Stomach smooth muscle (tissue), 2 donors: ENCODE measurements around the gene EQTN.

Experiments used
- H3K27ac ChIP-seq: one replicate; pipeline ENCODE4 v1.7.0; 2013; ENCODE audit warnings: mild to moderate bottlenecking, low read length, inconsistent platforms
- H3K27me3 ChIP-seq, 2 donors: one replicate each; pipeline ENCODE4 v1.7.0; 2013; ENCODE audit warnings: low read length in 2 of 2; ENCODE audit not compliant: insufficient read depth in 2 of 2, control insufficient read depth in 1 of 2
- H3K36me3 ChIP-seq, 2 donors: one replicate each; pipeline ENCODE4 v1.7.0; 2013; ENCODE audit warnings: low read length in 2 of 2; ENCODE audit not compliant: control insufficient read depth in 2 of 2, insufficient read depth in 2 of 2
- H3K4me1 ChIP-seq: one replicate; pipeline ENCODE4 v1.7.0; 2013; ENCODE audit warnings: low read length; ENCODE audit not compliant: control insufficient read depth, insufficient read depth
- H3K4me3 ChIP-seq, 2 donors: one replicate each; pipeline ENCODE4 v1.7.0; 2013; ENCODE audit warnings: low read length in 2 of 2
- H3K9ac ChIP-seq, 2 donors: one replicate each; pipeline ENCODE4 v1.7.0; 2013; ENCODE audit warnings: low read length in 2 of 2, mild to moderate bottlenecking in 1 of 2
- H3K9me3 ChIP-seq, 2 donors: one replicate each; pipeline ENCODE4 v1.7.0; 2013; ENCODE audit warnings: low read length in 2 of 2; ENCODE audit not compliant: control insufficient read depth in 2 of 2
- donor health status: healthy.
- donor health status: Pancreatic carcinoma.

EQTN gene

DNA sequence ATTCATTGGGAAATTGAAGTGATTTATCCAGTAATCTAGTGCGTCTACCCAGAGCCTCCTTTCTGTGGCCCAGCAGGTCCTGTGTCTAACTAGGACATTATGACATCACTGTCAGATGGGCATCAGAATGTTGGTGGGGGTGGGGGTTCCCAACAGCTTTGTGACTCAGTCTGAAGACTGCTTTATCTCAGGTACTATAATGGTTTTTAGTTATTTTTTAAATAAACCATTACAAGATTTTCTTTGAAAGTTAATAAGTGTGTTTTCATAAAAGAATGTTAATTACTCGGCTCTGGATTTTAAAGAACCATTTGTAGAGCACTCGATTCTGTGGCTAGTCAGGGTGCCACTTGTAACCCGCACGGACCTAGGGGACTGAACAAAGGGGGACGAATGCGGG is at the start of gene EQTN:
Gene EQTN, minus strand, starts transcription at position 101 of the 400 bp plus-strand sequence. Its CDS starts 95 bp downstream, at position 6.
- H3K4me3 ChIP-seq, result no peak within 1 kb of the TSS
- H3K9ac ChIP-seq, result no peak within 1 kb of the TSS
- no peaks in the 10 kb centered on the region for H3K27me3 ChIP-seq
- H3K27ac ChIP-seq, result no peak within 1 kb of the TSS
- H3K36me3 ChIP-seq, result no peaks in the 10 kb centered on the region
- H3K4me1 ChIP-seq, result no peaks in the 10 kb centered on the region
- no peaks in the 10 kb centered on the region for H3K9me3 ChIP-seq

DNA sequence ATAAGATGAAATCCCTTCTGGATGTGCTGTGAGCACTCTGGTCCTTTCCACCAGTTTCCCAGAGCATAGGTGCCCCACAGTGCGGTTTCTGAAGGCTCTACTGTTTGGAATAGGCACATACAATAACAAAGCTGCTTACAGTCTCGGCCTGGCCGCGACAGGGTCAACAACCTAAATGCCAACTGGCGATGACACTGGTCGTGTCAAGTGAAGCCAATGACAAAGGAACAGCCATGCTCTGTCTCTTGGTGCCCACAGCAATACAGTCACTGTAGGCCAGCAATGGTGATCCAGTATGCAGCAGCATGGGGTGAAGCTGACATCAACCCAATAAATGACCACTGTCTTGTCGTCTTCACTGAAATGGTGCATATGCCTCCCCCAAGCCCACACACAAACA is 47.8 kb upstream of the EQTN start:
- Histone ChIP-seq H3K27ac (no peak overlapping the region), H3K36me3 (no peaks in the 10 kb centered on the region), H3K9me3 (no peaks in the 10 kb centered on the region), H3K27me3 (no peaks in the 10 kb centered on the region), H3K4me3 (no peak overlapping the region), H3K4me1 (peaks cover 43% of the 10 kb centered on the region), H3K9ac (no peak overlapping the region)

DNA sequence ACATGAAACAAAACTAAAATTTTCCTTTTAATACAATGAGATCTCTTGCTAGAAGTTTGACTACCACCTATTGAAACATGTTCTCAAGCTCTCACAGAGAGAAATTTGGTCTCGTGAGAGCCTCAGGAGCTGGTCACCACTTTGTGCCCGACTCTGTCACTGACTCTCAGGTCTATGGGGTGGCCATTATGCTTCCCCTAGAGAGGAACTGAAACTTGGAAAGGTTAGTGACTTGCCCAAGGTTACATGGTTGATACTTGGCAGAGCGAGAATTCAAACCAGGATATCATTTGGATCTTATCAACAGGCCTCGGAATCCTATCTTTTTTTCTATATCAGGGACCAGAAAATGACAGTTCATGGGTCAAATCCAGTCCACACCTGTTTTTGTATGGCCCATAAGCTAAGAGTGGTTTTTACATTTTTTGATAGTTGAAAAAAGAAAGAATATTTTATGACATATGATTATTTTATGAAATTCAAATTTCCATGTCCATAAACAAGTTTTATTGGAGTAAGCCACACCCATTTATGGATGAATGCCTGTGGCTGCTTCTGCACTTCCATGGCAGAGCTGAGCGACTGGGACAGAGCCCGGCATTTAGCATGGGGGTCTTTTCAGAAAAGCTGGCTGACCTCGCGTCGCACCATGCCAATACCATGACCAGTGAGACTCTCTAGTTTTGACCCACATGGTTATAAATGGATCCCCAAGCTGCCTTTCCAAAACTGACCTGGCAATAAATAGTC is 44.8 kb upstream of the EQTN start:
- no peaks in the 10 kb centered on the region for H3K36me3 ChIP-seq
- peaks cover 55% of the 10 kb centered on the region for H3K4me1 ChIP-seq
- H3K27me3 ChIP-seq, result no peaks in the 10 kb centered on the region
- no peak overlapping the region for H3K4me3 ChIP-seq
- no peak overlapping the region for H3K27ac ChIP-seq
- no peaks in the 10 kb centered on the region for H3K9me3 ChIP-seq
- no peak overlapping the region for H3K9ac ChIP-seq

DNA sequence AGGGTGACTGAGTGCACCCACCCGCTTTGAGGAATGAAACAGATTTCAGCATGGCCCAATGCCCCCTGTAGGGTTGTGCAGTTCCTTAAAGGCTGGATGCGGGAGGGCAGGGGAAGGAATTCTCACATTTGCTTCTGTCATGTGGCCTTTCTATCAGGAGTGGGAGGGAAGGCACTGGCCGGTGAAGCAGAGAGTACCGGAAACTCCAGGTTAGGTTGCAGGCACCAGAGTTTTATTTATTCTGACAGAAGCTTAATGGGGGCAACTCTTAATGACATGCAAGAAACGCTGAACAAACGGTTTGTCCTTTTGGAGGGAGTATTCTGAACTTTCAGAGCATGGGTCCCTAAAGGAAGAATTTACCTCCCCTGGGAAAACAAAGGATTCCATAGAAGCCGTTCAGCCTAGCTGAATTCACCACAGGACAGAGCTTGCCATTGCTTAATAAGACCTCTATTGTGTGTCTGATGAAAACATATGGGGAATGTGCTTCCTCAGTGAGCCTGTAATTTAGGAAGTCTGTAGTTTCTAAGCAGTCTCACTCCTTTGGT is 44.1 kb upstream of the EQTN start:
- peaks cover 56% of the 10 kb centered on the region for H3K4me1 ChIP-seq
- H3K9ac ChIP-seq, result no peak overlapping the region
- H3K4me3 ChIP-seq, result no peak overlapping the region
- H3K9me3 ChIP-seq, result no peaks in the 10 kb centered on the region
- H3K36me3 ChIP-seq, result no peaks in the 10 kb centered on the region
- no peak overlapping the region for H3K27ac ChIP-seq
- H3K27me3 ChIP-seq, result no peaks in the 10 kb centered on the region

DNA sequence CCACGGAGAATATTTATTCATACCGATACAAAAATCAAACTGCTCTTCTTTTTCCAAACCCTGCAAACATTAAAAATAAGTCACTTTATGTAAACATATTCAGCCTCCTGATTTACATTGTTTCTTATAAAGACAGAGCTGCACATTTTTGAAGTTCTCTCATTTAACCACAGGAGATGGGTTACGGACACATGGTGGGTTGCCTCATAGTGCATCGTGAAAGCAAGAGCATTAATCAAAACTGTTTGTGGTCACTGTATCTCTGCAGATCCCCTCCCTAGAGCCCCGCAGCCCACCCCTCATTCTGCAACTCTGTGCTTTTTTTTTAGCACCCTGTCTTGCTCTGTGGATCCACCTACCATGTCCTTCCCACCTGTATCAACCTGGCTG is 43.3 kb upstream of the EQTN start:
- Histone ChIP-seq H3K36me3 (no peaks in the 10 kb centered on the region), H3K27me3 (no peaks in the 10 kb centered on the region), H3K4me1 (peaks cover 50% of the 10 kb centered on the region), H3K9me3 (no peaks in the 10 kb centered on the region), H3K9ac (no peak overlapping the region), H3K4me3 (no peak overlapping the region), H3K27ac (no peak overlapping the region)

DNA sequence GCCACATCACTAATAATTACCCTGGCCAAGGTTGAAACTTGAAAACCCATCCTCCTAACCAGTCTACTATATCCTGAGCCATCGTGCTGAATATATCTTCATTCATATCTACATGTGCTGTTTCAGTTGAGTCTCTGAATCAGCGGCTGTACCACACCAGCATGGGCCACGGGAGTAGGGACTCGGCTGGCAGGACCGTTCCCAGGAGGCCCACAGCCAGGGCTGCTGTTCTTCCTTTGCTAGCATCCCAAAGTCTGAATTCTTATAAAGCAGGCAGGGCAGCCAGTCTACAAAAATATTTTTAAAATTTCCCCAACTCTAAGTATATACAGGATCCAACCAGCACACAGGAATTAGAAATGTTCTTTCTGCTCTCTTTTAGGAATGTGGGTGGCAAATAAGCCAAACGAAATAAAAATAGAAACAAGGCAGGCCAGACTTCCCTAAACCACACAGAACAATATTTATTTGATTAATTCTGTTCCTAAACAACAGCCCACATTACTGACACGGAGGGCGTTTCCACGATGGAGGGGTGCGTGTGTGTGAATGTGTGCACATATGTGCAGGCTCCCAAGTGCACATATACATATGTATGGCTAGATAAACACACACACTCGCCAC is 42.8 kb upstream of the EQTN start:
- H3K27ac ChIP-seq, result peak overlapping the region; percentile 37
- H3K4me1 ChIP-seq, result peaks cover 50% of the 10 kb centered on the region
- no peaks in the 10 kb centered on the region for H3K9me3 ChIP-seq
- peak overlapping the region; percentile 29 to 35 for H3K4me3 ChIP-seq
- H3K36me3 ChIP-seq, result no peaks in the 10 kb centered on the region
- no peaks in the 10 kb centered on the region for H3K27me3 ChIP-seq
- H3K9ac ChIP-seq, result peak overlapping the region in 1 of 2 donors; percentile 29

DNA sequence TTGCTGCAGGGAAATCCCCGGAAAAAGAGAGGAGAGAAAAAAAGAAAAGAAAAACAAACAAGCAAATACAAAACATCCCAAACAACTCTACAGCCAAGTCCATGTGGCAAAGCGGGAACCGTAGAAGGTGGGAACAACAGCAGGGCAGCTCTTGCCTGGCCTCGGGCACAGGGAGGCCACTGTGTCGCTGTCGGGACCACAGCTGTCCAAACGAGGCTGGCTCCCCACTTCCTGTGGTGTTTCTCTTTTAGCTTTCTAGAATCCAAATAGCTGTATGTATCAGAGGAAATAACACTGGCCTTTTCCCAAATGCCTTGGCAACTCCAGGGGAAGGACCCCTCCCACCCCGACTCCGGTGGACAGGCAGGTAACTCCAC is 41.6 kb upstream of the EQTN start:
- Histone ChIP-seq H3K36me3 (no peaks in the 10 kb centered on the region), H3K4me1 (peaks cover 54% of the 10 kb centered on the region), H3K9me3 (no peaks in the 10 kb centered on the region), H3K4me3 (no peak overlapping the region), H3K27ac (peak overlapping the region; percentile 37), H3K27me3 (no peaks in the 10 kb centered on the region), H3K9ac (no peak overlapping the region)

DNA sequence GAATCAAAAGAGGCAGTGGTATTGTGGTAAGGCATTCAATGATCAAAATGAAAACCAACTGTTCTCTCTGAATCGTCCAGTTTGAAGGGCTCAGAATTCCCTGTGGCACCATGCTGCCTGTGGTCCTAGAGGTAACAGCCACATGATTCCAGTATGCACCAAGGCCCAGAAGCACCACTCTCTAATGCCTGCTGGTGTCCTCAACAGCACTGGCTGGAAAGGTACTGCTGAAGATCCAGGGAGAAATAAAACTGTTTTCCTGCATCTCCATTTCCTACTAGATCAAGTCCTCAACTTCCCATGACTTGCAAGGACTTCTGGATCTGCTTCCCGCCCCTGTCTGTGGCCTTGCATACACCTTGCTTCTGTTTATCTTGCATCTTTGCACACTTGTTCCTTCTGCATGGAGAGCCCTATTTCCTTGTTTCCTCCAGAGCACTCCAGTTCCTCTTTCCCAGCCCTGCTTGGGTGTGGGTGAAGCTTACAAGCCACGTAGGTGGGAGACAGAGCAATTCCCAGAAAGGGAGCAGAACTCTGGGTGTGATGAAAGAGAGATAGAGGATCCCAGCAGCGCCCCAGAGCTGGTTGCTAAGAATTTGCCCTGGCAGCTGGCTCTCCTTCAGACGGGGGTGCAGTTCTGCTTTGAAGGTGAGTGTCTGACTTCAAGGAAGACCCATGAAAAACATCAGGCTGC is 41.0 kb upstream of the EQTN start:
- Histone ChIP-seq H3K4me1 (peaks cover 57% of the 10 kb centered on the region), H3K27me3 (no peaks in the 10 kb centered on the region), H3K9ac (no peak overlapping the region), H3K36me3 (no peaks in the 10 kb centered on the region), H3K4me3 (no peak overlapping the region), H3K9me3 (no peaks in the 10 kb centered on the region), H3K27ac (peak overlapping the region; percentile 37)

DNA sequence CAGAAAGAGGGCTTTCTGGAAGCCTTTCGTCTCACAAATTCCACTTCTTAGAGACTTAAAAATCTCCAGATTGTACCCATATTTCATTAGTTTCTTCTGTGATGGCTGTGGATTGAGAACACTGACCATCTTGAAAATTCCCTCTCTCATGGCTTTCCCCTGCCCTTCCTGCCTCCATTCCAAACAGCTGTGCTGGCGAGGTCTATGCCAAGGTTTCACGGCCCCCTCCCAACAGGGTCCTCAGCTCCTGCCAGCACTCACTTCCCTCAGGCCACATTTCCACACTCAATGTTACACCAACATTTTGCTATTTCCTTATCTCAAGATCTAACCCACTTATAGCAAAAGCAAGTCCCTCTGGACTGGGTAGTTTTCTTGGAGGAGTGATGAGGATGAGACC is 40.3 kb upstream of the EQTN start:
- Histone ChIP-seq H3K4me3 (no peak overlapping the region), H3K9ac (no peak overlapping the region), H3K4me1 (peaks cover 57% of the 10 kb centered on the region)

DNA sequence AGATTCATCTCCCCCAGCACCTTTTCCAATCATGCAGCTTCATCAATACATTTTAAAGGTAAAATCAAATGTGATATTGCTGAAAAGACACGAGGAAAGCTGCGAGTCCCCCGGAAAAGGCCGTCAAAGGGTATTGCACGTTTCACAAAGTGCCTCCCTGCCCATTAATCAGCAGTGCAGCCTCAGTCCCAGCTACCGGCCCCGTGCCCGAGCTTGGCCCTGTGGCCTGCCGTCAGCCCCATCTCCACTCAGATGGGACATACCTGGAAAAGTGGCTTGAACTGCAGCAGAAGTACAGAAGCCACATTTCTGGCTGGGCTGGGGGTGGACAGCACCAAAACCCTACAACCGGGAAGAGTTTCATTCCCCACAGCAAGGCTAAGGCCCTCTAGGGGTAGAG is 39.9 kb upstream of the EQTN start:
- H3K4me3 ChIP-seq, result no peak overlapping the region
- H3K27ac ChIP-seq, result no peak overlapping the region
- no peaks in the 10 kb centered on the region for H3K27me3 ChIP-seq
- H3K36me3 ChIP-seq, result no peaks in the 10 kb centered on the region
- no peaks in the 10 kb centered on the region for H3K9me3 ChIP-seq
- H3K9ac ChIP-seq, result no peak overlapping the region
- H3K4me1 ChIP-seq, result peaks cover 54% of the 10 kb centered on the region

More for the DNA sequence above, 40.3 kb upstream of the EQTN start:
- Histone ChIP-seq H3K27me3 (no peaks in the 10 kb centered on the region), H3K27ac (no peak overlapping the region), H3K36me3 (no peaks in the 10 kb centered on the region), H3K9me3 (no peaks in the 10 kb centered on the region)
